GM19467 (cell line): Measurements from ENCODE around the gene LRRC8E.

Experiments
- ATAC-seq: cut with Tn5 transposase; IDR thresholded peaks from one replicate; pipeline ENCODE4 v1.9.1; 2021; ENCODE audit warnings: mild to moderate bottlenecking, moderate library complexity; ENCODE audit not compliant: unreplicated experiment

LRRC8E gene

DNA sequence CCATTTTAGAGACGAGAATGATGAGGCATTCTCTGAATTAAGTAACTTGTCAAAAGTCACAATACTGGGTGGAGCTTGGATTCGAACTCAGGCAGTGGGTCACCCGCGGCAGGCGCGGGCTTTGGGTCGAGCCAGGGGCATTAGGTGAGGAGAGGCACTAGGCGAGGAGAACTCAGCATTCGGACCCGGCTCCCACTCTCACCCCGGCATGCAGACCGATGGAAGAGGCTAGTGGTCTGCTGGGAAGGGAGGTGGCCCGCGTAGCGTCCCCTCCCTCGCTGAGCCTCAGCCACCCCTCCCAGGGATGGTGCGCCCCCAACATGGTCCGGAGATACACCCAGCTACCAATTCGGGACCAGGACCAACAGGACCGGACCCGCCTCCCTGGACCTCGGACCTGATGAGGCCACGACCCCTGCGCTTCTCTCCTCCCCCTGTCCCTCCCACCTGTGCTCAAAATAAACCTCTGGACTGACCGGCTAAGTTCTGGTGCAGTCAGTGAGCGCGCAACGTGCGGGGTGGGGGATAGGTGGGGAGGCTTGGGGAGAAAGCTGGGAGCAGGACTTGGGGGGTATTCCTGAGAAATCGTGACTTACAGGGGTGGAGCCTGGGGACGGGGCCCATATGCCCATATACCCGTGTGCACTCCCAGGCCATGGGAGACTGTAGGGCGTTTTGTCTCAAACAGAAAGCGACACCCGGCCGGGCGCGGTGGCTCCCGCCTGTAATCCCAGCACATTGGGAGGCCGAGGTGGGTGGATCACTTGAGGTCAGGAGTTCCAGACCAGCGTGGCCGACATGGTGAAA, 30.5 kb downstream of the LRRC8E start:
- ATAC-seq: no peak

DNA sequence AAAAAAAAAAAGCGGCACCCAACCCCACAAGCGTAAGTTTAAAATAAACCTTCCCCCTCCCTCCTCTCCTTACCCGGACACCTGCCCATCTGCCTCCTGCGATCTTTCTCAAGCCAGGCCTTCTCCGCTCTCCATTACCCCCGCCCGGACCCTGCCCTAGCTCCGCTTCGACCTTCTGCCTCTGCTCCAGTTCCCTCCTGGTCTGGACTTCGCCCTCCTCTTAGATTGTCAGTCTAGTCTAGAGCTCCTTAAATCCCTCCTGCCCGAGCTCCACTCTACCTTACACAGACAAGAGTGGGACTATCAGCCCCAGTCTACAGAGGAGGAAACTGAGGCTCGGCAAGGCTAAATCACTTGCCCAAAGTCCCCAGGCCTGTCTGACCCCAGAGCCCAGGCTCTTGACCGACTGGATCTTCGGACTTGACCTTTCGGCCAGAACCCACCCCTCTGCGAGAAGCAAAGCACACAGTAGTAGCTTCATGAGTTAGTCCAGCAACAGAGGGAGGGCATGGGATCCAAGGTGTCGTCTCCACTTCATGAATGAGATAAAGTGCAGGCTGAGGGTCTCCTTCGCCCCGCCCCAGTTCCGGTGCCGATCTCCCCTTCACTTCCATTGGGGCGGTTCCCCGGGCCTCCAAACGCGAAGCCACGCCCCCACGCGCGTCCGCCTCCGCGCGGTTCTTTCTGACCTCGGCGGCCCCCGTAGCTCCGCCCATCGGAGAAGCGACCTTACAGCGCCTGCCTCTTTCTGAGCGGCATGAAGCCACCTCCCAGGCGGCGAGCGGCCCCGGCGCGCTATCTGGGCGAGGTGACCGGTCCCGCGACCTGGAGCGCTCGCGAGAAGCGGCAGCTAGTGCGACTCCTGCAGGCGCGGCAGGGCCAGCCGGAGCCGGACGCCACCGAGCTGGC, 31.6 kb downstream of the LRRC8E start, which contains the start of gene SNAPC2:
Gene SNAPC2 (plus strand): TSS at position 729 of the 909 bp plus-strand sequence. CDS start 29 bp downstream, at position 758.
- ATAC-seq: peak; percentile 49

DNA sequence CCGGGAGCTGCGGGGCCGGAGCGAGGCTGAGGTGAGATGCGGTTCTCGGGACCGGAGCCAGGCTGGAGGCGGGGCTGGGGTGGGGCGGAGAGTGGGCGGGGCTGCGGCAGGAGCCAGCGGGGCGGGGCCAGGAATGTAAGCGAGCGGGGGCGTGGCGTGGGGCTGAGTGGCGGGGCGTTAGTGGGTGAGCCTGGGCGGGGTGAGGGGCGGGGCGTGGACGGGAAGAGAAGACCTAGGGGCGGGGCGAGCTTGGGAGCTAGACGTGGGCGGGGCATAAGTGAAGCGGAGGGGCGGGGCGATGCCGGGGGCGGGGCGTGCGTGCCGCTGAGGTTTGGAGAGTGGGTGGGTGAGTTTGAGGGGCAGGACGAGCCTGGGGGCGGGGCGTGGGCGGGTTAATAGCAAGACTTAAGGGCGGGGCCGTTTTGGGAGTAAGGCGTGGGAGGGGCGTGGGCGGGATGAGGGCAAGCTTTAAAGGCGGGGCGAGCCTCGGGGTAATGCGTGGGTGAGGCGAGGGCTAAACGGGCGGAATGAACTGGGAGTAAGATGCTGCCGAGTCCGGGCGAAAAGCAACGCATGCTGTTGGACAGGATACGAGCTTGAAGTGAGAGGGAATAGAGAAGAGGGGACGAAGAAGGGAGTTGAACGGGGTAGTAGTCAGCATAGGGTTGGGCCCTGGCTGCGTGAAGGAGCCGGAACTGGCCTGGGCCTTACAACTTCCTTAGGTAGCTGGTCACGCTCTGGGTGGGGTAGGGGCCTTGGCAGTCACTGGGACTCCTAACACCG, 32.4 kb downstream of the LRRC8E start:
- ATAC-seq: peak; percentile 27

DNA sequence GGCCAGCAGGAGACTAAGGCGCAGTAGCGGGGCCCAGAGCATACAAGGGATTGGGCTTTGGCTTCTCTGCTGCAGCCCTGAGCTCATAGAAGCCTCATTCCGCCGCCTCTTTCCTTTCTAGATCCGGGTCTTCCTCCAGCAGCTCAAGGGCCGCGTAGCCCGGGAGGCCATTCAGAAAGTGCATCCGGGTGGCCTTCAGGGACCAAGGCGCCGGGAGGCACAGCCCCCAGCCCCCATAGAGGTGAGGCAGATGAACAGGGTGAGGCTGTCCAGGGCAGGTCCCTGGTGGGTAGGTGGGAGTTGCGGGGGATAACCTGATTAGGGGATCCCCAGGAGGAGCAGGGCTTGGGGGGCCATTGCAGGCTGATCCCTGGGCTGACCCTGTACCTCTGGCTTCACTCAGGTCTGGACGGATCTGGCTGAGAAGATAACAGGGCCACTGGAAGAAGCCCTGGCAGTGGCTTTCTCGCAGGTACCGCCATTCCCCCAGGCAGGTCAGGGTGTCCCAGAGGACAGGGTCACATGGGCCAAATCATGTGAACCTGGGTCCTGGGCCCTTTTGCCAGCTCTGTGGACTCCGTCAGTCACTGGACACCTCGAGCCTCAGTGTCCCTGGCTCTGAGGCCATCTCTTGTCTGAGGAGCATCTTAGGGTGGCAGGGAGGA, 33.1 kb downstream of the LRRC8E start:
- ATAC-seq: no peak

DNA sequence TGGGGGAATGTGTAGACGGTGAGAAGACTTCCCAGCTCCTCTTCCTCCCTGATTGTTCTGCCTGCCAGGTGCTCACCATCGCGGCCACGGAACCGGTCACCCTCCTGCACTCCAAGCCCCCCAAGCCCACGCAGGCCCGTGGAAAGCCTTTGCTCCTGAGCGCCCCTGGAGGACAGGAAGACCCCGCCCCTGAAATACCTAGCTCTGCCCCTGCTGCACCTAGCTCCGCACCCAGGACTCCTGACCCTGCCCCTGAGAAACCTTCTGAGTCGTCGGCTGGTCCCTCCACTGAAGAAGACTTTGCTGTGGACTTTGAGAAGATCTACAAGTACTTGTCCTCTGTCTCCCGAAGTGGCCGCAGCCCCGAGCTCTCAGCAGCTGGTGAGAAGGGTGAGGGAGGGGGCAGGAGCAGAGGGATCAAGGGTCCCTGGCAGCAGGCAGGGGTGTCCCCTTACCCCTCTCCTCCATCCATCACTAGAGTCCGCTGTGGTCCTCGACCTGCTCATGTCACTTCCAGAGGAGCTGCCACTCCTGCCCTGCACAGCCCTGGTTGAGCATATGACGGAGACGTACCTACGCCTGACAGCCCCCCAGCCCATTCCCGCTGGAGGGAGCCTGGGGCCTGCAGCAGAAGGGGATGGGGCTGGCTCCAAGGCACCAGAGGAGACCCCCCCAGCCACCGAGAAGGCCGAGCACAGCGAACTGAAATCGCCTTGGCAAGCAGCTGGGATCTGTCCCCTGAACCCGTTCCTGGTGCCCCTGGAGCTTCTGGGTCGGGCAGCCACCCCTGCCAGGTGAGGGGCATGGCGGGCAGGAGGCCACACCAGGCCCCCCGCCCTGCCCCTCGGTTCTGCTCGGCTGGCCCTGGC, 33.9 kb downstream of the LRRC8E start:
- ATAC-seq: no peak

DNA sequence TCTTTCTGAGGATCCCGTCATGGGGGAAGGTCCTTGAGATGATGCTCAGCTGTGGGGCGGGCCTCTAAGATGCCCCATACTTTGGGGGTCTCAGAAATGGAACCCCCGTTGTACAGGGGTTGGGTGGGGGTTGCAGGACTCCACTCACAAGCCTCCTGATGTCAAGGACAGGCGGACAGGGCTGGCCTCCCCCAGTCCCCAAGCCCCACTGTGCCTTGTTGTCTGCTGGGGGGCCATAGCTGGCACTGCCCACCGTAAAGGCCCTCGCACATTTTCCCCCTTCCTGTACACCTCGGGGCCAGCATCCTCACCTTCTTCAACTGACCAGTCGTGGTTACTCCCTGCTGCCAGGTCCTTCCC, 34.5 kb downstream of the LRRC8E start:
- no peak for ATAC-seq

DNA sequence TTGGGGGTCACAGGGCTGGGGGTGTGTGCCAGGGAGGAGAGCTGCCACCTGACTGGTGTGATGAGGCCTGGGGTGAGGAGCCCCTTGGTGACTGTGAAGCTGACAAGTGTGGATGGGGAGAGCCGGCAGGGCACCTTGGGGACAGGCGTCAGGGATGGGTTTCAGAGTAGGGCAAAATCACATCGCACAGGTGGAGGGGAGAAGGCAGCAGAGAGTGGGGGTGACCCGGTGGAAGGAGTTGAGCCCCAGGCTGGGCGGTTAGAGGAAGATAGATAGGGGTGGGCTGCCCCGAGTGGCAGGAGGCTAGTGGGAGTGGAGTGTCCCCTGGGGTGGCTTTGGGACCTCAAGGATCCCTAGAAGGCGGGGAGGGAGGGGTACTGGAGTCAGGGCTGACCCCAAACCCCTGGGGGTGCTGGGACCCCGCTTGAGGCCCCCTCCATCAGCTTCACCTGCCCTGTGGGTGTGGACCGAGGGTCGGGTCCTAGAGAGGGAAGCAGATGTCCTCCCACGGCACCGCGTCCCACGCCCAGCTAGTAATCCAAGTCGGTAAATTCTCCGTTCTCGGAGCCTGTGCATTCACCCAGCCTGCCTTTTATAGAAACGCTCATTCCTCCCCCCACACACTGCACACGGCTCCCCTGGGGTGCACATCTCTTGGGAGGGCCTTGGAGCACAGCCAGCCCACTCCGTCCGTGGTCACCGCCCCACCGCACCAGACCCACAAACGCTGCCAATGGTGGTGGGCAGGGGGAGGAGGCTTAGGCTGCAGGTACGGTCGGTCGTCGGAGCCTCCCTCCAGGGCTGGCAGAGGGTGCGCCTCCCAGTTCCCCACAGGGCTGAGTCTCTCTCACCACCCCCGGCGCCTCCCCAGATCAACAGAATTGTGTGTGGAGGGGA, 35.2 kb downstream of the LRRC8E start:
- no peak for ATAC-seq

DNA sequence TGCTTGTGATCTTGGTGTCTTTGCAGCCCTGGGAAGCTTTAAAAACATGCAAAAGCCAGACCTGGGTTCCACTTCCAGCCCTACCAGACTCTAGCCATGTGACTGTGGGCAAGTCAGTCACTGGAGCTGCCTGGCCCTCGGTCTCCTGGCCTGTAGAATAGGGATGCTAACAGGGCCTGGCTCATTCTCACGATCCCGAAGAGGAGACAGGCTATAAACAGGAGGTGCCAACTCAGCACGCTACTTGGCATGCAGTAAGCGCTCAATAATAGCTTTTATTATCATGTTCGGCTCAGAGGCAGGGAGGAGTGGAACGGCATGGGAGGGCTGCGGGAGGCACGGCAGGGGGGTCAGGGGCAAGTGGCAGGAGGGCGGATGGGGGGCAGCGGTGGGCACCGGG, 35.9 kb downstream of the LRRC8E start:
- ATAC-seq: no peak

DNA sequence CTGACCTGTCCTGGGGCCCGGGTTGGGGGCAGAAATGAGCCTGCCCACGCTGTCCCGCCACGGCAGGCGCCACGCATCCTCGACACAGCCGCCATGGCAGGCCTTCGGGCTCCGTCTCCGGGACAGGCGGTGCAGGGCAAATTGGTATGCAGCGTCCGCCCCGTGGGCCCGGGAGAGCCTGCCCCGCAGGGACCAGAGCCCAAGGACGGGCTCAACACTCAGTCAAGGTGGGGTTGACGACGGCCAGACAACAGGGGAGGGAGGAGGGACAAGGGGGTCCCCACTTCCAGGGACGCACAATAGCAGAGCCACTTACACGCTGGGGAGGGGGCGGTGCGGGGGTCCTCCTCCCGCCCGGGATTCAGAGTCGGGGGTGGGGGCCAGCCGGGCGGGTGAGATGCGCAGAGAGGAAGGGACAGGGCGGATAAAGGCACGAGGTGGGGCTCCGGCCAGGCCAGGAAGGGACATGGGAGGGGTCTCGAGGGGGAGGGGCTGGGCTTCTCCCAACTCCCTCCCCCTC, 36.4 kb downstream of the LRRC8E start:
- no peak for ATAC-seq

DNA sequence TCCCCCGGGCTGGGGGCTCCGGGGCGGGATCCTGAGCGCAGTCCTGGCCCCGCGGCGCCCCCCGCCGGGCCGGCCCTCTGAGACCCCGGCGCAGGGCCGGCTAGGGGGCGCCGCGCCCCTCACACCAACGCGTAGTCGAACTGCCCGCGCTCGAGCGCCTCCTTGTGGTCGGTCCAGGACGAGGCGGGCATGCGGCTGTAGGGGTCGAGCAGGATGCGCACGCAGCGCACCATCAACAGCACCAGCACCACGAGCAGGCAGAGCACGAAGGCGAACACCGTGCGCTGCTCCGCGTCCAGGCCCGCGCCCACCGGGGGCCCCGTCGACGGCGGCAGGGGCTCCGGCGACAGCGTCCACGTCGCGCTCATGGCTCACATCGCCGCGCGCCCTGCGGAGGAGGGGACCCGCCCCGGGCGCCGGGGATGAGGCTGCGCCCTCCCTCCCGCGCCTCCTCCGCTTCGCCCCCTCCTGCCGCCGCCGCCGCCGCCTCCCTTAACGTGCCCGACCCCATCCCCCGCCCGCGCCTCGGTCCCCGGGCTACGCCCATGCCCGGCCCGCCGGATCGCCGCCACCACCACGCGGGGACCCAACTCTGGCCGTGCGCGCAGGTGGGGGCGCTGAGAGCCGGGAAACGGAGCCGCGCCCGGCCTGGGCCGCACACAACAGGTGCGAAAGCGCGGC, 37.0 kb downstream of the LRRC8E start:
- ATAC-seq: no peak

DNA sequence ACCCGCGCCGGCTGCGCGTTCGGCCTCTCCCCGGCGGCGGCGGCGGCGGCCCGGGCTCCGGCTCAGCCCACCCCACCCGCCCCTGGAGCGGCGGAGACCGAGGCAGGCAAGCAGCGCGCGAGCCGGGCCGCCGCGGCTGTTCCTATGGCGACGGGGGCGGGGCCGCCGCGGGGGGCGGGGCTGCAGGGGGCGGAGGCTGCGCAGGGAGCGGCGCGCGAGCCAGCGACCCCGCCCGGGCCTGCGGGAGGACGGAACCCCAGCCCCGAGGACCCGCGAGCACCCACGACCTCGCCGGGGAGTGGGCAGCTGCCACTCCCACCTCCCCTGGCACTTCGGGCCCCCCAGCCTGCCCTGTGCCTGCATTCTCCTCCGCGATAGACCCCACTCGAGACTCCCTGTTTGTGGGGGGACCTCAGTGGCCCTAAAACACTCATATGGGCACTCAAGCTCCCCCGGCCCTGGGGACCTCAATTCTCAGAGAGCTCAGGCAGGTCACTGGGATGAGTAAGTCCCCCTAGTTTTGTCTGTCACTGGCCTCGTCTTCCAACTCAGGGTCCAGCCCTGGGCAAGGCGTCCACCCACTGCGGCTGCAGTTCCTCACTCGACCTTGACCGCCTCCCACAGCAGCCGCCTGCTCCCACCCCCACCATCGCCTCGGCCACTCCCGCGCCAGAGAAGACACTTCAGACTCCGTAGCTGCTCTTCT, 37.9 kb downstream of the LRRC8E start, which contains the start of gene CTXN1:
Gene CTXN1 (minus strand): TSS at position 115 of the 706 bp plus-strand sequence. CDS start 597 bp downstream, outside the sequence.
- no peak for ATAC-seq

DNA sequence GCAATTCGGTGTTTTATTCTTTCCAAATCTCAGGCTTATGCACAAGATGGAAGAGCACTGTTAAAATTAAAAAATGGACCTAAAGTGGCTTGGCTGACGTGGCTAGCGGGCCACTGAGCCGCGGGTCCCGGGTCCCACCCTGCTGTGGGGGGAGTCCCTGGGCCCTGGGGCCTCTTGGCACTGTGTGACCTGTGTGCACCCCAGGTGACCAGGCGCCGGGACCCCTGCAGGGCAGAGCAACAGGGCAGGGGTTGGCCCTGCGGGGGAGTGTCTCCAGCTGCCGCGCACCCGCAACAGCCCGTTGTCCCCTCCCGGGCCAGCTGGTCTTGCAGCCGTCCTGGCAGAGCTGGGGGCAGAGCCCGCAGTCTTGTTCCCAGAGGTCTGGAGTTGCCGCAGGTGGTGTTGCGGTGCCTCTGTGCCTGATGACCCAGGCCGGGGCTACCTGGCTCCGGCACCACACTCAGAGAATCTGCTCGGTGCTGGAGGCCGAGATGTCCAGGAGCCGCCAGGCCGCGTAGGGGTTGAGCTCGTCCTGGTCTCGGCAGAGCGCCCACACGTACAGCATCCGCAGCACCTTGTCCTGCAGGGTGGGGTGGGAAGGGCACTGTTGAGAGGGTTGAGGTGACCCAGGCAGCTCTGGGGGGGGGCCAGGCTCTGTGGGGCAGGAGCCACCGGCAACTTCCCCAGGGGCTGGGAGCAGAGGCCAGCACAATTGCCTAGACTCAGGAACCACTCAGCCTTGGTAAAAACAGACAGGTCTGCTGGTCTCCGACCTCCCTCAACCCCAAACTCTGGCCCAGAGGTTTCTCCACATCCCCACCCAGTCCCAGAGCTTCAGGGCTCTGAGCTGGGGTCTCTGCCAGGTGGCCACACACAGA, 38.7 kb downstream of the LRRC8E start:
- ATAC-seq: no peak

DNA sequence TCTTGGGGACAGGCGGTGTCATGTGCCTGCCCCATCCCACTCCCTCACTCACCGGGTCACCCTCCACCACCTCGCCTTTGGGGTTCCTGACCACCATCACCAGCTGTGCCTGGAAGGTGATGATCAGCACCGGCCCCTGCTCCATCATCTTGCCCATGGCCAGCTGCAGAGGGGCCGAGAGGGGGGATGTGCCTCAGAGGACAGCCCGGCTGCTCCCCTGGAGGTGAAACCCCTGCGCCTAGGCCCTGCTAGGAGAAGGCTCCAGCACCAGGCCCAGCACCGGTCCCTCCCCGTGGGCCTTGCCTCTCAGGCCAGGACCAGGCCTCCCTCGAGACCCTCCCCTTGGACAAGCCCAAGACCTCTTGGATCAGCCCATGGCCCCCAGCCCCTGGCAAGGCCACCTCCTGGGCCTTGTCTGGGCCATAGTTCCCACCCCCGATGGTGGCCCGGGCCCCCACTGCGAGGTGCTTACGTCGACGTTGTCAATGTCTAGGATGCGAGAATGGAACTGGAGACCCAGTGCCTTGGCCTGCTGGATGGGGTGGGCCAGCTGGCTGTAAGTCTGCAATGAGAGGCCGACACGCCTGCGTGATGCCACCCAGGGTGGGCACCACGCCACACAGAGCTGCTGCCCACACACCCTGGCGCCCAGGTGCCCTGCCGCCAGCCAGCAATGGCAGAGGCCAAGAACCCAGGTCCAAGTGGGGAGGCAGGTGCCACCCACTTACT, 39.5 kb downstream of the LRRC8E start:
- ATAC-seq: no peak

DNA sequence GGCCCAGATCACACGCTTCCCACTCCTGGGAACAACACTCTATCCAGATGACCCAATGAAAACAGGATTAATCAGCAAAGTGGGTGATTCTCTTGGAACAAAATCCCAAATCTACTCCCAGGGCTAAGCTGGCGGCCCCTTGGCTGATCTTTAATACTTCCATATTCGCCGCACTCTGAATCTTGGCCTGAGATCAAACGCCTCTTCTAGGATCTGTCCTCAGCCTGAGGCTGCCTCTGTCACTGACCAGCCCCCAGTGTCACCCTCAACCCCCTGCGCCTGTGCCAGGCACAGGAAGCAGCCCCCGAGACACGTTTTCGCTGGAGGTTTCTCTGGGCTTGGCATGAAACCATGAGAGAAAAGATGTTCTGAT, 40.0 kb downstream of the LRRC8E start:
- ATAC-seq: no peak
